HG02678 (cell line): ENCODE measurements around the gene STYXL1.

Source experiments
- ATAC-seq: cut with Tn5 transposase; IDR thresholded peaks from one replicate; pipeline ENCODE4 v1.9.1; 2021; ENCODE audit warnings: mild to moderate bottlenecking, moderate library complexity; ENCODE audit not compliant: unreplicated experiment

STYXL1 gene

GRCh38 chr7:75960372-75960771 lies 87.4 kb downstream of the STYXL1 start:
- ATAC-seq = no peak

- ATAC-seq = no peak
Observed at GRCh38 chr7:75958802-75959543, 88.8 kb downstream of the STYXL1 start.

DNA sequence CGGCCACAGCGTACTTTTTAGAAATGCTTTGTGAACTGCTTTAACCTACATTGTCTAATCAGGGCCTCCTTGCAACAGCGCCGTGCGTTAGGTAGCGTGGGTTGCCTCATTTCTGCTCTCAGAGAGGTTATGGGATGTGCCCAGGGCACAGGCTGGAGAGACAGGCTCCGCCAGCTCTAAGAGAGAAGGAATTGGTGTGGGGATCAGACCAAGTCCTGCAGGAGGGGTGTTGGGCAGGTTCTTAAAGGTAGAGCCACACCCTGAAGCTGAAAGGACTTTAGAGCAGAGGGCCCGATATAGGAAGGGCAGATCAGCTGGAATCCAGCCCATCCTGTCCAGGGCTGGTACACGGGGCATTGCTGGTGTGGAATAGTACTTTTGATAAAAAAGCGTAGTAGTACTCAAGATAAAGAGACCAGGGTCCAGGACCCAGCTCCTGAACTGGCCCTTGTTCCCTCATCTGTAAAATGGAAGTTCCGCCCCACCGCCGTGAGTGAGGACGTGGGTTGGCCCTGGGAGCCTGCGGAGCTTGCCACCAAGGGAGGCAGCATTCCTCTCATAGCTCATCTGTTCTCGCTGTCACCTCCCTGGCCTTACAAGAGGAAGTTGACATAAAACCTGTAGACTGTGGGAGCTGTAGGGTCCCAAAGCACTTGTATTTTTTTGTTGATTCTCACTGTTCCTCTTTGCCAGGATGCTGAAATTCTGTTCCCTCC lies 90.6 kb downstream of the STYXL1 start:
- ATAC-seq = no peak

DNA sequence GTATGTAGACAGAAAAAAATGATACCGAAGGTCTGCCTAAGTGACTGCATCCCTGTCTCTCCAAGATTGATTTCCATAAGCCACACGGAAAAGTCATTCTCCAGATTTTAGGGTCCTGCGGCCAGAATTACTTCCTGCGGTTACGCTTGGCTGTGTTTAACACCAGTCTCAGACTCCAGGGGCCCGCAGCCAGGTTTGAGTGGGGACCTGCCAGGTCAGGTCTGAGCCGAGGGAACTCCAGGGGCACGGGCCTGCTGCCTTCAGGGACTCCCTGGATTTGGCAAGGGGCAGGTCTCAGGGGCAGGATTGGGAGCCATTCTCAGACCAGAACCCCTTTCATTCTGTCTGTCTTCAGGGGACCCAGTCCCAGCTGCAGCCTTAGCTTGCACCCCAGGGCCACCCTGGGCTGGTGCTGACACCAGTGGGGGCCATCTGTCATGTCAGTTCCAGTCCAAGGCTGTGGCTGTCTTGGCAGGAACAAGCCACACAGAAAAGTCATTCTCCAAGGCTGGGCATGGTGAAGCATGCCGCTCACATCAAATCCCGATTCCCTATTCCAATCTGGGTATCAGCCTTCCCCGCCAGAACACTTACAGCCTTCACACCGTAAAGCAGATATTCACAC lies 92.4 kb downstream of the STYXL1 start:
- no peak for ATAC-seq

GRCh38 chr7:75953931-75954330 lies 93.9 kb downstream of the STYXL1 start:
- ATAC-seq = no peak

DNA sequence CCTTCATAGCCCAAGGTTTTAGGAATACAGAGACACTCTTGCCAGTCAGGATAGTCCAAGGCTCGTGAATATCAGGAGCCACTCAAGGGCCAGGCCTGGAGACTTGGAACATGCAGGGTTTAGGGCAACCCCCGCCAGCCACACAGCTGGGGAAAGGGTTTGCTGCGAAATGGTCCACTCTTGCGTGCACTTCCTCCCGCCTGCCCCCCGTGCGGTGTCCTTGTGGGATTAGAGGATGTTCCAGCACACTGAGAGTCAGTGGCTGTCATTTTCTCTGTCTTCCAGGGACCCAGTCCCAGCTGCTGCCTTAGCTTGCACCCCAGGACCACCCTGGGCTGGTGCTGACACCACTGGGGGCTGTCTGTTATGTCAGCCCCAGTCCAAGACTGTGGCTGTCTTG lies 94.4 kb downstream of the STYXL1 start:
- ATAC-seq = no peak

DNA sequence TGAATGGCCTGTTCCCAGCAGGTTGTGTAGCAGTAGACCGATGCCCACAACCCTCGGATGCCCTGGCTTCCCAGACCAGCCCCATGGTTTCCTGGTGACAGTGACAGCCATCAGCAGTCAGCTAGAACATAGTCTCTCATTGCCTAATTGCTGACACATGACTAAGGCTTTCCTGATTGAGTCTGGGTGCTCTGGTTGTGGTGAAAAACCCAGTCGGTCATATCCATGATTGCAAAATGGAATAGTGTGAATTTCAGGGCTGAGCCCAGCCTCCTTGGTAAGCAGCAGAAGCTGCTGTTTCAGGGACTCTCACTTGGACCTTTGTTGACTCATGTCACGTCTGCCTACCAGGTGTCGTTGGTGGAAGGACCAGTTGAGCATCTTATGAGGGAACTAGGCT lies 96.3 kb downstream of the STYXL1 start:
- no peak for ATAC-seq

- no peak for ATAC-seq
Observed at GRCh38 chr7:75950111-75950681, 97.6 kb downstream of the STYXL1 start.

- no peak for ATAC-seq
Observed at GRCh38 chr7:75948179-75948578, 99.6 kb downstream of the STYXL1 start.
